ENCODE data around the gene TLR3. TPM values are rescaled to one million over a fixed set of nuclear protein-coding genes. Genes with fewer than 3 reads are reported as not detected.
A peak's percentile ranks its signal among the peaks of the same experiment; 100 is the strongest.

TLR3 gene
- total RNA-seq (under 1 TPM; 0.28 to 0.47 TPM), total RNA-seq (0 to 13.1 (median 0.92) reads per million in 172 experiments)
- polyA plus RNA-seq (2013, experiment 1 of 2): 1.5 TPM
- polyA plus RNA-seq (2013, experiment 2 of 2): 1.7 TPM

DNA sequence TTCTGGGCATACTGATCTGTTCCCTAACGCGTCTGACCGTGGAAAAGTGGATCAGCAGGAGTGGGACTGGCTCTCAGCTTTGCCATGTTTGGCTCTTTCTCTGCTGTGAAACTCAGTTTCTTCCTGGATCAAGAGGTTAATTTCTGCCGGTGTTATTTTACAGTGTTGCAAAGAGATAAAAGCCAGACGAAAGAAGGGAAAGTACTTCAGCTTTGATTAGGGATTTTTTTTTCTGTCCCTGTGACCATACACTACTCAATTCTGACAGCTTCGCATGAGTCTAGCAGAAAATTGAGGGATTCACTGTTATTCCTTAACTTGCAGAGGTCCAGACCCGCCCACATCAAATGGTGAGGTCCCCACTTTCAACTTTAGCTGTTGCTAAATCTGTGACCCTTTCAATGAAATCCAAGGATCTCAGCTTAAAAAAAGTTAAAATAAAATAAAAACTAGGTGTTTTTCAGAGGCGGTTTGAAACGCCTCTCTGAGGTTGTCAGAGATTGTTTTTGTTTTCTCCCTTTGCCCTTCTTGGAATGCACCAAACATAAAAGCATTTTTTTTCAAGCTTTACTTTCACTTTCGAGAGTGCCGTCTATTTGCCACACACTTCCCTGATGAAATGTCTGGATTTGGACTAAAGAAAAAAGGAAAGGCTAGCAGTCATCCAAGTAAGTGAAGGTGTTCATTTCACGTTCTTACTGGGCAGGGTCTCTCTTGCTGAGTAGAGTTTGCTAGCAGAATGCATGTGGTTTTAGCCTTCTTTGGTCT lies at the start of gene TLR3:
TLR3 (plus strand) TSS at position 576 of the 768 bp plus-strand sequence. CDS start 7,464 bp downstream, outside the sequence.
- CTCF ChIA-PET: interaction anchor here (0.7 to 2.0 kb wide), 2 partner anchors 69 to 519 kb away, joined by 3 to 10 read pairs; no protein-coding TSS in a partner anchor
- Mint-ChIP-seq H3K4me1 (ENCODE audit: low read depth) (peaks cover 24% of the 10 kb centered on the region), H3K36me3 (ENCODE audit: low read depth) (no peaks in the 10 kb centered on the region), H3K27me3 (peaks cover 14% of the 10 kb centered on the region), H3K27ac (no peak within 1 kb of the TSS), H3K9me3 (no peaks in the 10 kb centered on the region), H3K4me3 (peak within 1 kb of the TSS; percentile 55)
- Histone ChIP-seq H3K36me3 (ENCODE audit: insufficient read depth, low read length) (no peaks in the 10 kb centered on the region), H3K9me3 (ENCODE audit: control insufficient read depth in 1 of 2, insufficient read depth in 1 of 2, low read length in 2 of 2) (no peaks in the 10 kb centered on the region), H3K27ac (ENCODE audit: low read depth in 1 of 2, low read length in 2 of 2) (no peak within 1 kb of the TSS), H3K27me3 (ENCODE audit: control insufficient read depth in 1 of 2, insufficient read depth in 2 of 2, low read length in 2 of 2) (peaks cover 0 to 2% of the 10 kb centered on the region in 2 experiments), H3K4me3 (ENCODE audit: low read length) (peak within 1 kb of the TSS; percentile 62), H3K4me1 (ENCODE audit: insufficient read depth, low read length) (peaks cover 10% of the 10 kb centered on the region)
- TF ChIP-seq, protein P1, sequence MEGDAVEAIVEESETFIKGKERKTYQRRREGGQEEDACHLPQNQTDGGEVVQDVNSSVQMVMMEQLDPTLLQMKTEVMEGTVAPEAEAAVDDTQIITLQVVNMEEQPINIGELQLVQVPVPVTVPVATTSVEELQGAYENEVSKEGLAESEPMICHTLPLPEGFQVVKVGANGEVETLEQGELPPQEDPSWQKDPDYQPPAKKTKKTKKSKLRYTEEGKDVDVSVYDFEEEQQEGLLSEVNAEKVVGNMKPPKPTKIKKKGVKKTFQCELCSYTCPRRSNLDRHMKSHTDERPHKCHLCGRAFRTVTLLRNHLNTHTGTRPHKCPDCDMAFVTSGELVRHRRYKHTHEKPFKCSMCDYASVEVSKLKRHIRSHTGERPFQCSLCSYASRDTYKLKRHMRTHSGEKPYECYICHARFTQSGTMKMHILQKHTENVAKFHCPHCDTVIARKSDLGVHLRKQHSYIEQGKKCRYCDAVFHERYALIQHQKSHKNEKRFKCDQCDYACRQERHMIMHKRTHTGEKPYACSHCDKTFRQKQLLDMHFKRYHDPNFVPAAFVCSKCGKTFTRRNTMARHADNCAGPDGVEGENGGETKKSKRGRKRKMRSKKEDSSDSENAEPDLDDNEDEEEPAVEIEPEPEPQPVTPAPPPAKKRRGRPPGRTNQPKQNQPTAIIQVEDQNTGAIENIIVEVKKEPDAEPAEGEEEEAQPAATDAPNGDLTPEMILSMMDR (IDR thresholded peaks at IDR 0.05): no peak
- POLR2A ChIA-PET: interaction anchor here (0.6 to 2.5 kb wide), 2 partner anchors 123 to 125 kb away, joined by 3 to 15 read pairs; partner anchors contain the start of gene CYP4V2
- ATAC-seq (ENCODE audit: poor library complexity) (no peak), DNase-seq (peak in 3 of 14 experiments; percentile 29 to 62 (median 33))
- intact Hi-C loops (cut with DNase I, micrococcal nuclease): loop anchor here (2.0 to 5.0 kb wide), 4 partner anchors 69 to 519 kb away; no protein-coding TSS in a partner anchor

DNA sequence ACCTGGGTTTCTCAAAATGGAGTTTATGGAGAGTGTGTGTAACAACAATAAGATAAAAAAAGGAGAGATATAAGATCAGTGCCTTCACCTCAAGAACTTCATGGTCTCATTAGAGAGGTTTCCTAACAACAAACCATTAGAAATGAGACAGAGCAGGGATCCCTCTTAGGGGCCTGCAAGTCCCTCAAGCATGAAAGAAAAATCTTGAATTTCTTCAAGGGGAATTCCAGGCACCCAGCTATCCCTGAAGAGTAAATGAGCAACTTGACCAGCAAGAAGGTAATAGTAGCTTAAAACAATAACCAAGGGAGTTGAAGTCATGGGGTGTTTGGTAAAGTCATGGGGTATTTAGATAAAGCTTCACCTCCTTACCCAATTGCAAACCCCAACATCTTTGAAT lies 49.7 kb upstream of the TLR3 start:
- Histone ChIP-seq H3K27ac (ENCODE audit: low read depth in 1 of 2, low read length in 2 of 2) (no peak overlapping the region), H3K36me3 (ENCODE audit: insufficient read depth, low read length) (no peaks in the 10 kb centered on the region), H3K4me3 (ENCODE audit: low read length) (no peak overlapping the region), H3K27me3 (ENCODE audit: control insufficient read depth in 1 of 2, insufficient read depth in 2 of 2, low read length in 2 of 2) (peaks cover 0 to 2% of the 10 kb centered on the region in 2 experiments), H3K4me1 (ENCODE audit: insufficient read depth, low read length) (no peaks in the 10 kb centered on the region), H3K9me3 (ENCODE audit: control insufficient read depth in 1 of 2, insufficient read depth in 1 of 2, low read length in 2 of 2) (no peaks in the 10 kb centered on the region)
- TF ChIP-seq, protein P1 (IDR thresholded peaks at IDR 0.05): no peak
- ATAC-seq (ENCODE audit: poor library complexity) (no peak), DNase-seq (no peak)
- no peak overlapping the region for H3K4me3 Mint-ChIP-seq
- H3K27me3 Mint-ChIP-seq: peaks cover 42% of the 10 kb centered on the region
- H3K36me3 Mint-ChIP-seq (ENCODE audit: low read depth): no peaks in the 10 kb centered on the region
- POLR2A ChIA-PET: no interaction called here
- H3K4me1 Mint-ChIP-seq (ENCODE audit: low read depth): no peaks in the 10 kb centered on the region
- intact Hi-C loops (cut with DNase I, micrococcal nuclease): no loop called here
- CTCF ChIA-PET: no interaction called here
- no peaks in the 10 kb centered on the region for H3K9me3 Mint-ChIP-seq
- no peak overlapping the region for H3K27ac Mint-ChIP-seq

DNA sequence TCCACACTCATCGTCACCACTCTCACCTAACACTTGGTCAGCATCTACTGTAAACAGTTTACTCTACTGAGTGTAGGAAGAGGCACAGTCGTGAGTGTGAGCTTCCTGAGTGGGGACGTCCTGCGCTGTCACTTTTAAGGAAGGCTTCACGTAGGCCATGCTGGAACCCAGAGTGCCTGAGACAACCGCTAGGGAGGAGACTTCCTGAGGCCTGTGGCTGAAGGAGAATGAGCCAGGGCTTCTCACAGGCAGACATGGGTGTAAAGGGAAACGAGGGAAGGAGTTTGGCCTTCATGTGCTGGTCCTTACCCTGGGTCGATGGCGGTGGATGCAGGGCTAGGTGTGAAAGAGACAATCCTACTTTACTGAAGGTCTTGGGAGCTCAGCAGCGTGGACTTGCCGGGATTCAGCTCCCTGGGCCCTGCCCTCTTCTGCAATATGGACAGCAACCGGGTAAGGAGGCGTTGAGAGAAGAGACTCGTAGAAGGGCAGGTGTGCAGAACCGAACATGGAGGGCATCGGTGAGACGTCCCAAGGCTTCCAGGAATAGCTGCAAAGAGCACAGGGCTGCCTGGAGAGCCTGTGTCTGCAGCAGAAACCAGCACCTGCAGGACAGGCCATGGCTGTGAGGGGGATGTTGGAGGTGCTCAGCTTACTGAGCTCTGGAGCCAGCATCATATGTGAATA lies 48.7 kb upstream of the TLR3 start:
- TF ChIP-seq, protein P1 (IDR thresholded peaks at IDR 0.05): no peak
- ATAC-seq (ENCODE audit: poor library complexity) (no peak), DNase-seq (no peak)
- Histone ChIP-seq H3K27ac (ENCODE audit: low read depth in 1 of 2, low read length in 2 of 2) (no peak overlapping the region), H3K36me3 (ENCODE audit: insufficient read depth, low read length) (no peaks in the 10 kb centered on the region), H3K9me3 (ENCODE audit: control insufficient read depth in 1 of 2, insufficient read depth in 1 of 2, low read length in 2 of 2) (no peaks in the 10 kb centered on the region), H3K4me3 (ENCODE audit: low read length) (no peak overlapping the region), H3K4me1 (ENCODE audit: insufficient read depth, low read length) (no peaks in the 10 kb centered on the region), H3K27me3 (ENCODE audit: control insufficient read depth in 1 of 2, insufficient read depth in 2 of 2, low read length in 2 of 2) (peaks cover 2 to 7% of the 10 kb centered on the region in 2 experiments)
- Mint-ChIP-seq H3K9me3 (no peaks in the 10 kb centered on the region), H3K4me1 (ENCODE audit: low read depth) (no peaks in the 10 kb centered on the region), H3K36me3 (ENCODE audit: low read depth) (no peaks in the 10 kb centered on the region), H3K27me3 (peaks cover 37% of the 10 kb centered on the region), H3K4me3 (no peak overlapping the region), H3K27ac (no peak overlapping the region)
- CTCF ChIA-PET: no interaction called here
- POLR2A ChIA-PET: interaction anchor here (0.5 kb wide), 1 partner anchor 47 kb away, joined by 3 read pairs; no protein-coding TSS in a partner anchor
- intact Hi-C loops (cut with DNase I, micrococcal nuclease): no loop called here

Measured in CD4-positive, alpha-beta T cell (primary cell).